HL-60 (cell line): ENCODE results near the gene CACNG6.

Source experiments
- DNase-seq, 2 experiments: peaks; one replicate each; pipeline ENCODE4 v3.0.0-alpha.2; 2010 to 2020; ENCODE audit warnings: low read depth in 1 of 2, low spot score in 1 of 2
- H3K27ac ChIP-seq: fragments of 250-450 bp; sonication (Bioruptor Pico); replicated peaks from 2 replicates; pipeline ENCODE4 v1.5.1; 2020; ENCODE audit warnings: mild to moderate bottlenecking, moderate library complexity
- H3K27me3 ChIP-seq: fragments of 250-450 bp; sonication (Bioruptor Pico); 2 replicates; pipeline ENCODE4 v1.5.1; 2021; ENCODE audit warnings: mild to moderate bottlenecking, moderate library complexity; ENCODE audit not compliant: insufficient read depth, poor library complexity, severe bottlenecking
- H3K4me3 ChIP-seq: replicated peaks from 2 replicates; pipeline ENCODE4 v1.5.1; 2011; ENCODE audit warnings: mild to moderate bottlenecking, control low read depth, low read length; ENCODE audit not compliant: insufficient read depth
- GABPA ChIP-seq: IDR thresholded peaks from 2 replicates; pipeline ENCODE4 v1.6.1; 2012; ENCODE audit warnings: low read depth
- POLR2AphosphoS5 ChIP-seq: IDR thresholded peaks from 2 replicates; pipeline ENCODE4 v1.6.1; 2012; ENCODE audit warnings: low read depth
- REST ChIP-seq: IDR thresholded peaks from 2 replicates; pipeline ENCODE4 v1.6.1; 2012; ENCODE audit warnings: low read depth; ENCODE audit not compliant: insufficient replicate concordance
- SPI1 ChIP-seq: IDR thresholded peaks from 2 replicates; pipeline ENCODE4 v1.6.1; 2012; ENCODE audit warnings: low read depth, mild to moderate bottlenecking, borderline replicate concordance
- TF ChIP-seq, protein P1 (sequence below): IDR thresholded peaks from one replicate; pipeline ENCODE4 v1.5.1; 2011; ENCODE audit warnings: low read length, control low read depth, inconsistent platforms; ENCODE audit not compliant: insufficient read depth

Gene CACNG6

GRCh38 chr19:53971673-53972072, 19.8 kb upstream of the CACNG6 start:
- H3K27ac ChIP-seq, result no peak overlapping the region
- peak in 1 of 2 experiments; percentile 40 for DNase-seq
- TF ChIP-seq SPI1, result peak; percentile 84
- no peak for TF ChIP-seq POLR2AphosphoS5
- TF ChIP-seq GABPA, result no peak
- TF ChIP-seq REST, result no peak
- TF ChIP-seq, protein P1, sequence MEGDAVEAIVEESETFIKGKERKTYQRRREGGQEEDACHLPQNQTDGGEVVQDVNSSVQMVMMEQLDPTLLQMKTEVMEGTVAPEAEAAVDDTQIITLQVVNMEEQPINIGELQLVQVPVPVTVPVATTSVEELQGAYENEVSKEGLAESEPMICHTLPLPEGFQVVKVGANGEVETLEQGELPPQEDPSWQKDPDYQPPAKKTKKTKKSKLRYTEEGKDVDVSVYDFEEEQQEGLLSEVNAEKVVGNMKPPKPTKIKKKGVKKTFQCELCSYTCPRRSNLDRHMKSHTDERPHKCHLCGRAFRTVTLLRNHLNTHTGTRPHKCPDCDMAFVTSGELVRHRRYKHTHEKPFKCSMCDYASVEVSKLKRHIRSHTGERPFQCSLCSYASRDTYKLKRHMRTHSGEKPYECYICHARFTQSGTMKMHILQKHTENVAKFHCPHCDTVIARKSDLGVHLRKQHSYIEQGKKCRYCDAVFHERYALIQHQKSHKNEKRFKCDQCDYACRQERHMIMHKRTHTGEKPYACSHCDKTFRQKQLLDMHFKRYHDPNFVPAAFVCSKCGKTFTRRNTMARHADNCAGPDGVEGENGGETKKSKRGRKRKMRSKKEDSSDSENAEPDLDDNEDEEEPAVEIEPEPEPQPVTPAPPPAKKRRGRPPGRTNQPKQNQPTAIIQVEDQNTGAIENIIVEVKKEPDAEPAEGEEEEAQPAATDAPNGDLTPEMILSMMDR, result no peak
- H3K4me3 ChIP-seq, result no peak overlapping the region
- peaks cover 3% of the 10 kb centered on the region for H3K27me3 ChIP-seq

- no peak overlapping the region for H3K4me3 ChIP-seq
- no peak for TF ChIP-seq POLR2AphosphoS5
- no peak for TF ChIP-seq REST
- TF ChIP-seq GABPA, result no peak
- no peak; the same call in 1 of the 2 replicates for TF ChIP-seq SPI1
- TF ChIP-seq, protein P1, result no peak
- H3K27ac ChIP-seq, result no peak overlapping the region
- peak; percentile 31 to 71 for DNase-seq
- peaks cover 42% of the 10 kb centered on the region for H3K27me3 ChIP-seq
Measured at GRCh38 chr19:53977429-53977990, 13.9 kb upstream of the CACNG6 start.

- peaks cover 43% of the 10 kb centered on the region for H3K27me3 ChIP-seq
- H3K4me3 ChIP-seq, result no peak overlapping the region
- TF ChIP-seq, protein P1, result no peak
- TF ChIP-seq SPI1, result no peak
- no peak for TF ChIP-seq REST
- no peak for TF ChIP-seq POLR2AphosphoS5
- no peak for TF ChIP-seq GABPA
- no peak overlapping the region for H3K27ac ChIP-seq
- no peak for DNase-seq
Measured at GRCh38 chr19:53977991-53978731, 13.3 kb upstream of the CACNG6 start.
